ENCODE measurements around the gene TOMM7. TPM values are rescaled to one million over a fixed set of nuclear protein-coding genes. Genes with fewer than 3 reads are reported as not detected.
A peak's percentile ranks its signal among the peaks of the same experiment; 100 is the strongest.

The TOMM7 gene
- total RNA-seq, result 100 to 1,000 TPM; 206 to 240 TPM

DNA sequence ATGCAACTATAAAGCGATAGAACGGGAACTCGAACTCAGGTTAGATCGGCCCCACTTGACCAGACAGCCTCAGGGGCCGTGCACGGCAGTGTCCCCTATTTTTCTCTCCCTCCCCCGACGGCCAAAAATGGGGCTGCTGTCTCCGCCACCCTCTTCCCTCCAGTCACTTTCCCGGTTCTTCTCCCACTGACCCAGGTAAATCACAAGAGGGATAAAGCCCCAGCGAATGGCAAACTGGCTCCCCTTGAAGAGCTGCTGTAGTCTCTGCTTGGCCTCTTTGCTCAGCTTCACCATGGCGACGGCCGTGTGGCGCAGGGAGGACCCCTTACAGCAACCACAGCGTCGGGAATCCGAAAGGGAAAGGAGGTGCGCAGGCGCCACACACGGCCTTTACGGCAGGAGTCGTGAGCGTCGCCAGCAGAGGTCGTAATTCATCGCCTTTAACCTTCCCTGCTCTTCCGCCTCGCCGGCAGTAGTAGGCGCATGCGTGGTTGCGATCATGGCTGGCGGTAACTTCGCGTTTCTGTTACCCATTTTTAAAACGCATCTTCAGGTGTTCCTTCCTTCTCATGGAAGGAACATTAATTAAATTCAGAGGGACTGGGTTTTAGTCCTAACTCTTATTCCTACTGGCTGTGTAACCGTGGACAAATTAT lies at the start of gene TOMM7:
TOMM7 (minus strand) TSS at position 364 of the 656 bp plus-strand sequence; CDS start at position 294, 70 bp downstream.
- peak; percentile 91 for DNase-seq
- H3K36me3 Mint-ChIP-seq (ENCODE audit: low read depth), result peaks cover 17% of the 10 kb centered on the region
- no peaks in the 10 kb centered on the region for H3K9me3 Mint-ChIP-seq
- no peak for TF ChIP-seq CTCF (IDR thresholded peaks at IDR 0.05)
- intact Hi-C loops (cut with micrococcal nuclease), result loop anchor here (5.0 kb wide), 1 partner anchor 35 kb away; no protein-coding TSS in a partner anchor
- H3K4me1 Mint-ChIP-seq (ENCODE audit: low read depth), result peaks cover 37% of the 10 kb centered on the region
- H3K27ac Mint-ChIP-seq, result peak within 1 kb of the TSS; percentile 98
- peak within 1 kb of the TSS; percentile 99 for H3K4me3 Mint-ChIP-seq
- CTCF ChIA-PET, result interaction anchor here (2.7 kb wide), 1 partner anchor 232 kb away, joined by 18 read pairs; no protein-coding TSS in a partner anchor
- POLR2A ChIA-PET, result interaction anchor here (1.6 to 2.1 kb wide), 3 partner anchors 38 to 283 kb away, joined by 3 to 5 read pairs (median 5); partner anchors contain the start of gene KLHL7
- peaks cover 13% of the 10 kb centered on the region for H3K27me3 Mint-ChIP-seq
- ATAC-seq, result peak; percentile 95

DNA sequence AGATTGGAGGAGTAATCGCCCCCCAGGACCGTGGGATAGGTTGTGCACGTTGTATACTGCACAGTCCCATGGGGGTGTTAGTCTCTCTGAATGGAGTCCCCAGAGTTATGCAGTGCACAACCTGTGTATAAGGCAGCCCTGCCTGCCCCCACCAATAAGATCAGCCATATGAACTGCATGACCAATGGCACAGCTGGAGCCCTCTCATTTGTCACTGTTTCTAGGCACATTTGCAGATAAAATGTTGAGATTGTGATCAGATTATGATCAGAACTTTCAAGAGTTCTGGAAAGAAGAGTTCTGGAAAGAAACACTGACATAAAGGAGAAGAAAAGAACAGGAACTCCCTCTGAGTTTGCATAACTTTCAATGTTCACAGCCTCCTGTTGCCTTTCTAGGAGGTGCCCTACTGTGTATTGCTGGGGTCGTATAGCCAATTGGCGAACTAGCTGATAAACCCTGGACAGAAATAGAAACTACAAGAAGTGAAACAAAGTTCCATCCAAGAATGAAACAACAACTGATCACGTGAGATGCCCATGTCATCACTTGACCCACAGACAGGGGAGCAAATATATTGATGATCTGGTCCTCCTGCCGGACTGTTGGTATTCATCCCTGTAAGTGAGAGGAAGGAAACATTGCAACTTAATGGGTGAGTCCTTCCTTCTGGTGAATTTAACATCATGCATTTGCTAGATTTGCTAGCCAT lies 49.6 kb upstream of the TOMM7 start:
- no peak overlapping the region for H3K4me3 Mint-ChIP-seq
- no peak overlapping the region for H3K27ac Mint-ChIP-seq
- no peaks in the 10 kb centered on the region for H3K27me3 Mint-ChIP-seq
- CTCF ChIA-PET, result interaction anchor here (1.3 to 2.8 kb wide), 3 partner anchors 12 to 183 kb away, joined by 3 to 13 read pairs (median 9); no protein-coding TSS in a partner anchor
- H3K4me1 Mint-ChIP-seq (ENCODE audit: low read depth), result peaks cover 5% of the 10 kb centered on the region
- no peak for TF ChIP-seq CTCF (IDR thresholded peaks at IDR 0.05)
- DNase-seq, result no peak
- intact Hi-C loops (cut with micrococcal nuclease), result no loop called here
- peaks cover 26% of the 10 kb centered on the region for H3K36me3 Mint-ChIP-seq (ENCODE audit: low read depth)
- POLR2A ChIA-PET, result no interaction called here
- no peaks in the 10 kb centered on the region for H3K9me3 Mint-ChIP-seq
- peak; percentile 61 for ATAC-seq

GRCh38 chr7:22871661-22872060 lies 49.0 kb upstream of the TOMM7 start:
- CTCF ChIA-PET, result interaction anchor here (2.8 kb wide), 1 partner anchor 11 kb away, joined by 13 read pairs; no protein-coding TSS in a partner anchor
- peaks cover 5% of the 10 kb centered on the region for H3K4me1 Mint-ChIP-seq (ENCODE audit: low read depth)

DNA sequence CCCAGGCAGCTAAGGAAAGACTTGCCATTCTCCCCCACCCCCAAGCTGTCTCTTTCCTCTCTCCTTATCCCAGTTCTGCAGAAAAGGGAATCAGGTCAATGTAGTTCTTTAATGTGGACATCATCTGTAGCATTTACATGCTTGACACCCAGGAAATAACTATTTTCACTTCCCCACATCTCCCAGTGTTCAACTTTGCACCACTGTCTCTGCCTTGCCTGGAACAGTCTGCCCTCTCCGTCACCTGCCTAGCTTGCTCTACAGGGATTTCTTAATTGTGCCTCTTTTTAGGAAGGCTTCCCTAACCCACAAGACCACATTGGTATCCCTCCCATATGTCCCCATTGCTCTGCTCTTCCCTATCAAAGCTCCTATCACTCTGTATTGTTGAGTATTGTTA lies 45.9 kb upstream of the TOMM7 start:
- Mint-ChIP-seq H3K4me3 (no peak overlapping the region), H3K4me1 (ENCODE audit: low read depth) (peaks cover 25% of the 10 kb centered on the region), H3K27ac (no peak overlapping the region), H3K36me3 (ENCODE audit: low read depth) (peaks cover 49% of the 10 kb centered on the region), H3K27me3 (no peaks in the 10 kb centered on the region), H3K9me3 (no peaks in the 10 kb centered on the region)
- ATAC-seq, result no peak
- no peak for DNase-seq
- TF ChIP-seq CTCF (IDR thresholded peaks at IDR 0.05), result no peak
- ChIA-PET POLR2A (interaction anchor here (0.7 to 1.5 kb wide), 3 partner anchors 8 to 28 kb away, joined by 3 to 4 read pairs (median 4); no protein-coding TSS in a partner anchor), CTCF (interaction anchor here (1.3 kb wide), 1 partner anchor 31 kb away, joined by 3 read pairs; no protein-coding TSS in a partner anchor)
- intact Hi-C loops (cut with micrococcal nuclease), result no loop called here

More at GRCh38 chr7:22871661-22872060, 49.0 kb upstream of the TOMM7 start:
- H3K27me3 Mint-ChIP-seq, result no peaks in the 10 kb centered on the region
- no peak for DNase-seq
- H3K9me3 Mint-ChIP-seq, result no peaks in the 10 kb centered on the region
- no peak overlapping the region for H3K27ac Mint-ChIP-seq
- H3K36me3 Mint-ChIP-seq (ENCODE audit: low read depth), result peaks cover 27% of the 10 kb centered on the region
- intact Hi-C loops (cut with micrococcal nuclease), result no loop called here
- no peak overlapping the region for H3K4me3 Mint-ChIP-seq
- no peak for ATAC-seq
- no peak for TF ChIP-seq CTCF (IDR thresholded peaks at IDR 0.05)
- POLR2A ChIA-PET, result no interaction called here
